Fibroblast of skin of abdomen (primary cell): ENCODE results near the gene TAC4.

Experiments
- DNase-seq: peaks from one replicate; pipeline ENCODE4 v3.0.0-alpha.2; 2013

The TAC4 gene

GRCh38 chr17:49842371-49842770 is 5.5 kb downstream of the TAC4 start:
- no peak for DNase-seq

DNA sequence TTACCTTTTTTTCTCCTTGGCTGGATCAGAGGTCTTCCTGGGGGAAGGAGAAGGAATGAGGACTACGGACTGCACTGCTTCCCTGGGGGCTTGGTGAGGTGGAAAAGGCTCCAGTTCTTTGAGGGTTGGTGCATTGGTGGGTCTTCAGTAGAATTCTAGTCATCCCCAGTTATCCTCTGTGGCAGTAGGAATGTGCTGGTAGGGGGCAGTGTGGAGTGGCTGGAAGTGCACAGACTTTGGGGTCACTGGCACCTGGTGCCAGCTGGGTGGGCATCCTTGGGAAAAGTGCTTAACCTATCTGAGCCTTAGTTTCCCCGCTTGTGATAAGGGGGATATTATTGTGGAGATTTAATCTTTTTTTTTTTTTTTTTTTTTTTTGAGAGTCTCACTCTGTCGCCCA is 6.3 kb downstream of the TAC4 start:
- no peak for DNase-seq

DNA sequence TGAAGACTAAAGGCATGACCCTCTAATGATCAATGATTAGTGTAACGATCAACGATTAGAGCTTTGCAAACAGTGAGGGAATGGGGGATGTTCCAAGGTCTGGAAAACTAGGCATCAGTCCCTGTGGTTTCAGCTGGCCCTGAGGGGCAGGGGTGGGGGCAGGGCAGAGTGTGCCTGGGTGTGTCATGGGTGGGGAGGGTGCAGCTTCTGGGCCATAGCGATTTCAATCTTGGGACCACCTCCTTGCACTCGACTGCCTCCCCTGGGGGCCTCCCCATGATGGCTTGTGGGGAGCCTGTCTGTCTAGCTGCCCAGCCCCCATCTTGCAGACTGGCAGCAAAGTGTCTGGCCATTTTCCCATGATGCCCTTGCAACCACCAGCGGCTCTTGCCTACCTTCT is 8.4 kb downstream of the TAC4 start:
- DNase-seq: no peak

DNA sequence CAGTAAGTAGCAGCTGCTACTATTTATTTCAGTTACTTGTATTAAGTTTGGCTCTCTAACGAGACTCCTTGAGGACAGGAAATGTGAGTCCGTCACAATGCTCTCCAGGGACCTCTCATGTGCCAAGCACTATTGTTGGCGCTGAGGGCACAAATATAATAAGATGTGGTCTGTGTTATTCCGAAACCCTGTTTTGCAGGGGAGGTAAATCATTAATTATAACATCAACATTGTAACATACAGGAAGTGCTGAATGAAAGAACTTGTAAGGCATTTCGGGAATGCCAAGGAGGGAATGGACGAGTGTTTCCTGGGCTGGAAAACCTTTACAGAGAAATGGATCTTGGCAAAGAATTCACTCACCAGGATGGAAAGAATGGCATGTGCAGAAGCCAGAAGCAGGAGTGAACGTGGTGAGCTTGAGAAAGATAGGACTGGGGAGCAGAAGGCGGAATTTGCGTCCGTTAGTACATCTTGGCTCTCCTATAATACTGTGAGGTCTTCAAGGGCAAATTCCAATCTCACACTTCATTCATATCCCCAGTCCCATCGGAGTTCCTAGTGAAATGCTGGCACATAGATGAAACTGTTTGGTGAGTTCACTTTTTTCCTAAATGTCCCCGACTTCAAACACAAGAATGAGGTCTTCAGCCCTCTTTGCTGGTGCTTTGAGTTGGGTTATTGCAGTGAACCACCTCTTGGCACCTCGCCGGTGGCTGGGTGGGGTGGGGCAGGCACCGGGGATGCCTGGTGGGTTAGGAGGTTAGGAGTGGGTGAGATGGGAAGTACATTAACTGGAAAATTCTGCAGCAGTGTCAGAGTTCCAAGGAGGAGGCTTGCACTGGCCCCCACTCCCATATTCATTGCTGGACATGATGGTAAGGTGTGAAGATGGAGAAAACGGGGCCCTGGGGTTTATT is 11.5 kb downstream of the TAC4 start:
- DNase-seq: peak; percentile 78

DNA sequence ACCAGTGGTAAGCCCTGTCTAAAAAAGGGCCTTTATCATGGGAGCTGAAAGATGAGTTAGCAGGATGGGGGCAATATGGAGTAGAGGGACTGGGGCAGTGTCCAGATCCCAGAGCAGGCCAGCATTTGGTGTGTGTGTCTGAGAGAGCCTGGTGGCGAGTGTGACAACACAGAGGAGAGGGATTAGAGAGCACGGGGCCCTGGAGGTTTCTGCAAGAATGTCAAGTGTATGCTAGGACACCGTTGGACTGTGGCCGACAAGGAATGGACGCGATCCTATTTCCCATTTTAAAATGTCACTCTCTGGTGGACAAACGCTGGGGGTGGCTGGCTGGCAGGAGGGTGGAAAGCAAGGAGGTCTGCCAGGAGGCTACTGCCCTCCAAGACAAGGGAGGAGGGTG is 12.4 kb downstream of the TAC4 start:
- no peak for DNase-seq

GRCh38 chr17:49834118-49834743 is 13.6 kb downstream of the TAC4 start:
- no peak for DNase-seq

DNA sequence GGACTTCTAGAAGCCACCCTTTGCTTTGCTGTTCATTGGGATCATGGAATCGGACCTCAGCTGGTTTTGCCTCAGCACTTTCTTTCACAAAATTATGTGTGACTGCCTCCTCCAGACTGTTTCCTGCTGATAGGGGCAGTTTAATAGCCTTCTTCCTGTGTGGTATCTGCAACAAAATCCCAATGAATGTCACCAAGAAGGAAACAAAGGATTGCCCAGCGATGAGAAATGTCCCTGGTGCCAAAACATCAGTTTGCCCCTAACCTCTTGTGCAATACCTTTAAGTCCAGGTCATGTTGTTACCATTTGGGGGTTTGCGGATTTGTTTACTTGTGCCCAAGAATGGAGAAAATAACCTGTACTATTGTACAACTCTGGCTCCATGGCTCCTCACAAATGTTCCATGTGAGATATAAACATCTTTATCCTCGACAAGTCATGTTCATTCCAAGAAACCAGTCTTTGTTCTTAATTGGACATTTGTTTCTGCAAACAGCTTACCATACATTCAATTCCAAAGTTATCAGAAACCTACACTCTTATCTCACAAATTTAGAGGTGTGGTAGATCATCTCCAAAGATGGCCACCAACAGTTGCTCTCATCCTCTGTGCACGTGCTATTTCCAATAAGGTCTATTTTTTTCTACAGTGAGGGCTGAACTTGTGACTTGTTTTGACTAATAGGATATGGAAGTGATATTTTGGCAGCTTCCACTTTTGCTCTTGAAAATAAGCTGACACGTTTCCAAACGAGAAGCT is 14.8 kb downstream of the TAC4 start:
- DNase-seq: no peak

DNA sequence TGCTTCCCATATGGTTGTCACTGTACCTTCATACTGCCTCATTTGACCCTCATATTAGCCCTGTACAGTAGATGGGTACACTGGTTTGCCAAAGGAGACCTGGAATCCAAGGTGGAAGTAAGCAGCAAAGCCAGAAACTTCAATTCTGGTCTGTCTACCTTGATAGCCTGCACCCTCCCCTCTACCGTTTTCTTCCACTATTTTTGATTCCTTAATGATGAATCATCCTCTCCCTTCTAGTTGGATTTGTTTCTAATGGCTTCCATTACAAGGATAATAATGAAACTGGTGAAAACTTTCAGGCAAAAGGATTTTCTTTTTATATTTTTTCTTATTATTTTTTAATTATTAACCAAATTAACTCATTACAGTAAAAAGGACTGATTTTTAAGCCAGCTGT is 17.3 kb downstream of the TAC4 start:
- DNase-seq: no peak

- no peak for DNase-seq
These were observed 18.8 kb downstream of the TAC4 start for GRCh38 chr17:49829026-49829425.

GRCh38 chr17:49828325-49828724 is 19.5 kb downstream of the TAC4 start:
- peak; percentile 28 for DNase-seq

DNA sequence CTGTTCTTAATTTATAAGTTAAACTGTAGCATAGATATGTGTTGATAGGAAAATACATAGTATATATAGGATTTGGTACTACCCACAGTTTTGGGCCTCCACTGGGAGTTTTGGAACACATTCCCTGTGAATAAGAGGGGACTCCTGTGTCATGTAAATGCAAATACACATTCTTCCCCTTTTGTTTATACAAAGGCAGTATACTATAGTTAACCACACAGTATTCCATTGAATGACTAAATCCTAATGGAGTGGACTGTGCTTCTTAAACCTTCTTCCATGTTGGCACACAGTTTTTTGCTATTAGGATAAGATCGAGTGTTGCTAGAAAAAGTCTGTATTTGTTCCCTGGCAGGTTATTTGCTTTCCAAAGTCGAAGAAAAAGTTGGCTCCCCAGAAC is 22.2 kb downstream of the TAC4 start:
- no peak for DNase-seq

DNA sequence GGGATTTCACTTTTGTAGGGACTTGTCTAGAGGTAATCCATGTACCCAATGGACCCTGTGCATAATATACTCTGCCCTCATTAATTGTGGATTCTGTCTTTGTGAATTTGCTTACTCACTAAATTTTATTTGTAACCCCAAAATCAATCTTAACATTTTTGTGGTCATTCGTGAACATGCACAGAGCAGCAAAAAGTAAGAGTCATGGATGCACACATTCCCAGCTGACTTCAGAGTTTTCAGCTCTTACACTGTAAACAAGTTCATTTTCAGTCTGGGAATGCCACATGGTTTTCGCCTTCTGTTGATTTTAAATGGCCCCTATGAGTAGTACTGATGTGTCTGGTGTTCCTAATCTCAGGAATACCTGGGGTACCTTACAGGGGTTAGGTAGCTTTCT is 24.3 kb downstream of the TAC4 start:
- peak; percentile 40 for DNase-seq

- DNase-seq: peak; percentile 37
These were observed 25.0 kb downstream of the TAC4 start for GRCh38 chr17:49822829-49823228.

GRCh38 chr17:49821916-49822315 is 26.0 kb downstream of the TAC4 start:
- no peak for DNase-seq

DNA sequence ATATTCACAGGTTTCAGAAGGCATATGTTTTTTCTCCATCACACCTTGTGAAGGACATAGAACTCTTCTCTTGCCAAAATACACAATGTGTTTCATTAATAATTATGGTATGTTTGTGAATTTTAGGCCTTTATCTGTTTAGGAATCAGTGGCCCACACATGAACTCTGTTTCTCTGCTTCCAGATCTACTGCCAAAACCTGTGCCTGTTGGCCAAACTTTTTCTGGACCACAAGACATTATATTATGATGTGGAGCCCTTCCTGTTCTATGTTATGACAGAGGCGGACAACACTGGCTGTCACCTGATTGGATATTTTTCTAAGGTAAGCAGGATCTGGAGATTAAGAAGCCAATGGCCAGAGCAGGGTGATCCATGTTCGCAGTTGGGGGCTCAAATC is 26.4 kb downstream of the TAC4 start:
- DNase-seq: no peak

GRCh38 chr17:49820773-49821172 is 27.1 kb downstream of the TAC4 start:
- DNase-seq: no peak

GRCh38 chr17:49819651-49820050 is 28.2 kb downstream of the TAC4 start:
- no peak for DNase-seq

- no peak for DNase-seq
These were observed 28.7 kb downstream of the TAC4 start for GRCh38 chr17:49819138-49819537.

DNA sequence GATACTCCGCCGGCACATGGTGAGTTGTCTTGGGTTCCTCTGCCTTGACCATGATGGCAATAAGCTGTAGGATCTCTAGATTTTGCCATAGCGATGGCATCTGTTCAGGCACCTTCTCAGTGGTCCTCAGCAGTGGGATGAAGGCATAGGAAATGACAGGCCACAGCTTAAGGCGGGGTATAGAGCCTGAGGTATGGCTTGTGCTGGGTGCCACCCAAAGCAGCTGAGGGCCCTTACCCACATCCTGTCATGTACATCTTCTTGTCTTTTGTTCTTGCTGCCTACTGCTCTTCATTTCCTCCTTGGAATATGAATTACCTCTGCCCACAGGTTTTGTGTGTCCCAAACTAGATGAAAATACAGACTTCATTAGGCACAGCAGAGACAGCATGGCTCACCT is 29.9 kb downstream of the TAC4 start:
- no peak for DNase-seq

- no peak for DNase-seq
These were observed 32.0 kb downstream of the TAC4 start for GRCh38 chr17:49815761-49816281.

DNA sequence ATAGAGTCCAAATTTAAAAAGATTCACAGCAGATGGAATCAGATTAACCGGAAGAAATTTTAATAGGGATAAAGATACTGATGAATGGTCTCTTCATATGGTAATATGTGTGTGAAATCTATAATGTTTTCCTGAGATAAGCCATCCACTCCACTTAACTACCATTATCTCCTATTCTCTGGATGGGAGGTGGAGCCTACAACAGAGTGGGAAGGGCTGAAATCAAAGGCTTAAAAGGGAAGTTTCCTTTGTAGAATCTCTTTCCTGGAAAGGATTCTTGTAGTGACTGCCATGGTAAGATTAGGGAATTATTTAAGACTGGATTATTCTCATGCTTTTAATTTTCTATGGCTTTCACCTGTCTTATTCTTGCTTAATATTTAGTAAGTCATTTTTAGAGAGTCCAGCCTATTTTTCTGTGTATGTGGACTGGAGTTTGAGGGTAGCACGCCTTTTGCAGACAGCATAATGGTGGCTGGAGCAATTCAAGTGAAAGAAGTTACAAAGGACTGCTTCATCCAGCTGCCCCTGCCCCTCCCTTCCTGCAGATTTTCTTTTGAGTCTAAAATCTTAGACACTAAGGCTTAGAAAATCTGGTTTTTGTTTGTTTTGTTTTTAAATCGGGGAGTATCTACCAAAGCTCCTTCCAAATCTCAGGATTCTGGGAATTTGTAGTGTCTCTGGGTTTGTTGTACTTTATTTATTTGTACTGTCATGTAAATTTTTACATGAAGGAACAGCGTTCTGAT is 32.9 kb downstream of the TAC4 start:
- no peak for DNase-seq

DNA sequence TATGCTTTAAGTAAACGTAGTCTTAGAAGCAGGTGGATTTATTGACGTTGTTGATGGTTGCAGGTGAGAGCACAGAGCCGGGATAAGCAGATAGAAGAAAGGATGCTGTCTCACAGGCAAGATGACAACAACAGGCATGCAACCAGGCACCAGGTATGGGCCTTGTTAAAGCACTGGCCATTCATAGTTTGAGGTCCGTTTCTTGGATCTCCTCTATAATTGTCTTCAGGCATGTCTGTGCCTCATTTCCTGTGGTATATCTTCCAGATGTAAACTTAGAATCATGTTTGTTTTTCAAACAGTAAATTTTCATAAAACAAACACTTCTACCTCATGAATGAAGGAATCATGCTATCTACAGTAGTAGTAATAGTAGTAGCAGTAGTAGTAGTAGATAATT is 38.8 kb downstream of the TAC4 start:
- DNase-seq: no peak

DNA sequence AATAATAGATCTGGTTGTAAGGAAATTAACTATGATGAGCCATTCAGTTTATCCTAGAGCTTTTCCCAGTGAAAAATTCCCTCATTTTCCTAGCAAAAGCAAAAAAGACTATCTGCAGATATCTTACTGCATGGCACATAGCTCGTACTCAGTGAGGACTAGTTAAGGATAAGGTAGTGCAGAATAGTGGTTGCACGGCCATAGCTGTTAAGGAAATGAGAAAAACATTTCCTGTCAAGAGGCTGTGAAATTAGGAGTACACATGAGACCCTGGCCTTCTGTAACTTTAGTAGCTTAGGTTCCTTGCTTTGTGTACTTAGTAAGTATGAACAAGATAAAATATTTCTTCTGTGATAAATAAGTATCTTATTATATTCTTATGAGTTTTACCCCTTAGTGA is 49.1 kb downstream of the TAC4 start:
- DNase-seq: no peak
